Measurements from ENCODE around the gene MAG.

MAG gene

GRCh38 chr19:35360880-35361420 is 69.0 kb downstream of the MAG start:
- Histone ChIP-seq H3K9me3 (no peaks in the 10 kb centered on the region), H3K27ac (no peak overlapping the region), H3K27me3 (peaks cover 0 to 3% of the 10 kb centered on the region in 2 donors), H3K4me3 (no peak overlapping the region), H3K4me1 (no peaks in the 10 kb centered on the region), H3K36me3 (no peaks in the 10 kb centered on the region)
- TF ChIP-seq CTCF (IDR thresholded peaks at IDR 0.05): no peak
- intact Hi-C loops (cut with DNase I; ENCODE audit: low total_unique reads): no loop called here
- no peak for DNase-seq

GRCh38 chr19:35362261-35363000 is 70.5 kb downstream of the MAG start:
- no peaks in the 10 kb centered on the region for H3K9me3 ChIP-seq
- no peaks in the 10 kb centered on the region for H3K36me3 ChIP-seq
- peaks cover 0 to 3% of the 10 kb centered on the region in 2 donors for H3K27me3 ChIP-seq
- DNase-seq: no peak
- no peak for TF ChIP-seq CTCF (IDR thresholded peaks at IDR 0.05)
- H3K4me1 ChIP-seq: no peaks in the 10 kb centered on the region
- no peak overlapping the region for H3K4me3 ChIP-seq
- intact Hi-C loops (cut with DNase I; ENCODE audit: low total_unique reads): no loop called here
- H3K27ac ChIP-seq: no peak overlapping the region

GRCh38 chr19:35363001-35363590 is 71.1 kb downstream of the MAG start:
- Histone ChIP-seq H3K4me3 (no peak overlapping the region), H3K4me1 (no peaks in the 10 kb centered on the region), H3K27me3 (peaks cover 0 to 3% of the 10 kb centered on the region in 2 donors), H3K9me3 (no peaks in the 10 kb centered on the region), H3K36me3 (no peaks in the 10 kb centered on the region), H3K27ac (no peak overlapping the region)
- intact Hi-C loops (cut with DNase I; ENCODE audit: low total_unique reads): no loop called here
- no peak for DNase-seq
- no peak for TF ChIP-seq CTCF (IDR thresholded peaks at IDR 0.05)
